ENCODE data around the gene ISM2. TPM values are rescaled to one million over a fixed set of nuclear protein-coding genes. Genes with fewer than 3 reads are reported as not detected.

Gene ISM2
- total and polyA plus RNA-seq, 9 of the 15 experiments (the other 6 are each of a cell fraction or from before 2014, with no cell fraction given), result 0.08 to 0.11 TPM; not detected in 7

DNA sequence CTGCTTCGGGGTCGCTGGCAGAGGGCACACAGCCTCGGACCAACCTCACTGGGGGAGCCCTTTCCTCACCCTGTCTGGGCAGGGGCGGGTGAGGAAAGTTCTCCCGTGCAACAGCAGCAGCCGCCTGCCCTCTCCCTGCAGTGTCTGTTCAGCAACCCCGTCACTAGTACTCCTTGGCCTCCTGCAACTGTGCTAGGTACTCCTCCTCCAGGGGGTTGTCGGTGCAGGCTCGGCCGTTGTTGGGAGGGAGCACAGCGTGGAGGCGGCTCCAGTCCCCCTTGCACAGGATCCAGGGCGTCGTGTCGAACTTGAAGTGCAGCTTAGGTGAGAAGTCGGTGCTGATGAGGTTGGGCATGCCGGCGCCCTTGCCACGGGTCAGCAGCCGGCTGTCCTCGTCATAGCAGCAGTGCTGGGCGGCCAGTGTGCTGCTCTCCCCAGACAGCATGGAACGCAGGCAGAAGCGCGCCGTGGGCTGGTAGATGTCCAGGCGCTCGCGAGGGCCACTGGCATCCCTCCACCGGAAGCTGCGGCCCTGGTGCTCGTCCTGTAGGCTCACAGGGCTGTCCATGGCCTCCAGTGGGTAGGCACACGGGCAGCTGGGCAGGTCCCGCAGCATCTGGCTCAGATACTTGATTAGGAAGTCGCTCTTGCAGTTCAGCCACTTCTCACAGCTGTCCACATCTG lies 23.0 kb downstream of the ISM2 start (continued):
- TF ChIP-seq THRAP3 (IDR thresholded peaks at IDR 0.05; ENCODE audit: borderline replicate concordance) (no peak), SIRT6 (IDR thresholded peaks at IDR 0.05; ENCODE audit: low read depth, low read length) (no peak)

- H4K20me1 ChIP-seq (replicated peaks; ENCODE audit: control insufficient read depth, insufficient read depth, low read length), result no peaks in the 10 kb centered on the region
- no peak for ATAC-seq
- no peak for TF ChIP-seq MIER1 (IDR thresholded peaks at IDR 0.05; ENCODE audit: low read depth)
- no peak for TF ChIP-seq MAFG (tag; conservative IDR thresholded peaks at IDR 0.05)
- TF ChIP-seq CHD2 (IDR thresholded peaks at IDR 0.05; ENCODE audit: low read depth, low read length), result no peak
- TF ChIP-seq, protein P1, sequence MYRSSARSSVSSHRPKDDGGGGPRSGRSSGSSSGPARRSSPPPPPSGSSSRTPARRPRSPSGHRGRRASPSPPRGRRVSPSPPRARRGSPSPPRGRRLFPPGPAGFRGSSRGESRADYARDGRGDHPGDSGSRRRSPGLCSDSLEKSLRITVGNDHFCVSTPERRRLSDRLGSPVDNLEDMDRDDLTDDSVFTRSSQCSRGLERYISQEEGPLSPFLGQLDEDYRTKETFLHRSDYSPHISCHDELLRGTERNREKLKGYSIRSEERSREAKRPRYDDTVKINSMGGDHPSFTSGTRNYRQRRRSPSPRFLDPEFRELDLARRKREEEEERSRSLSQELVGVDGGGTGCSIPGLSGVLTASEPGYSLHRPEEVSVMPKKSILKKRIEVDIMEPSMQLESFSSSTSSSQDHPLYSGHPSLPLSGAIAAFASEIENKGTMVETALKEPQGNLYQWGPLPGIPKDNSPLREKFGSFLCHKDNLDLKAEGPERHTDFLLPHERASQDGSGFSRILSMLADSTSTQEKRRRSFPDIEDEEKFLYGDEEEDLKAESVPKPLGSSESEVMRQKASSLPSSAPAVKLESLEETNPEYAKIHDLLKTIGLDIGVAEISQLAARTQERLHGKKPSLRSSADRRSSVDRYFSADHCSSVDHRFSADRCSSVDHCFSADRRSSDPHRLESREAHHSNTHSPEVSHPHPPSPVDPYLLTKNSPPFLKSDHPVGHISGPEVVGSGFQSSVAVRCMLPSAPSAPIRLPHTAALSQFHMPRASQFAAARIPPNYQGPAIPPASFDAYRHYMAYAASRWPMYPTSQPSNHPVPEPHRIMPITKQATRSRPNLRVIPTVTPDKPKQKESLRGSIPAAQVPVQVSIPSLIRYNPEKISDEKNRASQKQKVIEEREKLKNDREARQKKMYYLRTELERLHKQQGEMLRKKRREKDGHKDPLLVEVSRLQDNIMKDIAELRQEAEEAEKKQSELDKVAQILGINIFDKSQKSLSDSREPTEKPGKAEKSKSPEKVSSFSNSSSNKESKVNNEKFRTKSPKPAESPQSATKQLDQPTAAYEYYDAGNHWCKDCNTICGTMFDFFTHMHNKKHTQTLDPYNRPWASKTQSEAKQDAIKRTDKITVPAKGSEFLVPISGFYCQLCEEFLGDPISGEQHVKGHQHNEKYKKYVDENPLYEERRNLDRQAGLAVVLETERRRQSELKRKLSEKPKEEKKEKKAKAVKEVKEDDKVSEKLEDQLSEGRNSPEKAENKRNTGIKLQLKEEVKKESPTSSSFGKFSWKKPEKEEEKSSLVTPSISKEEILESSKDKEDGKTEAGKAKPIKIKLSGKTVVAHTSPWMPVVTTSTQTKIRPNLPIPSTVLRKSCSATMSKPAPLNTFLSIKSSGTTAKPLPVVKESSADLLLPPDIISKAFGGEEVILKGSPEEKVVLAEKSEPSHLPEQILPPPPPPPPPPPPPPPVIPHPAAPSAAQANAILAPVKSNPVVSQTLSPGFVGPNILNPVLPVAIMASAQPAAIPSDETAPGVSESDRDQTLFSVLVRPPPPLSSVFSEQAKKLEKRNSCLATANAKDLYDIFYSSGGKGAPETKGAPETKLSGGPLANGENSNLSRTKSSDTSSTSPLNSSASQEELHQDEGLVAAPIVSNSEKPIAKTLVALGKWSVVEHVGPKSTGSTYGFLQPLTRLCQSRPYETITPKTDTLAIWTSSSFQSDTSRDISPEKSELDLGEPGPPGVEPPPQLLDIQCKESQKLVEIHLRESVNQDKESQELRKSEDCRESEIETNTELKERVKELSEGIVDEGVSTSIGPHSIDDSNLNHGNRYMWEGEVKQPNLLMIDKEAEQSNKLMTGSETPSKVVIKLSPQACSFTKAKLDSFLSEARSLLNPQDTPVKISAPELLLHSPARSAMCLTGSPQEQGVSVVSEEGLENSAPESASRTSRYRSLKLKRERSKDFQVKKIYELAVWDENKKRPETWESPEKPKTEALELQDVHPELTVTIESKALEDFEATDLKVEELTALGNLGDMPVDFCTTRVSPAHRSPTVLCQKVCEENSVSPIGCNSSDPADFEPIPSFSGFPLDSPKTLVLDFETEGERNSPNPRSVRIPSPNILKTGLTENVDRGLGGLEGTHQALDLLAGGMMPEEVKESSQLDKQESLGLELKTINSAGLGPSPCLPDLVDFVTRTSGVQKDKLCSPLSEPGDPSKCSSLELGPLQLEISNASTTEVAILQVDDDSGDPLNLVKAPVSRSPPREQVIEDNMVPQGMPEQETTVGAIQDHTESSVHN (IDR thresholded peaks at IDR 0.05; ENCODE audit: borderline replicate concordance in 1 of 2, low read depth in 1 of 2), result no peak
- no peak for TF ChIP-seq PRMT5 (CRISPR knock-in tag; IDR thresholded peaks at IDR 0.05)
- TF ChIP-seq KLF16 (IDR thresholded peaks at IDR 0.05), result no peak
- no peak for TF ChIP-seq ZFP30 (CRISPR knock-in tag; IDR thresholded peaks at IDR 0.05; ENCODE audit: borderline replicate concordance)
- no peak for TF ChIP-seq ZNF347 (CRISPR knock-in tag; IDR thresholded peaks at IDR 0.05; ENCODE audit: low read depth)
- TF ChIP-seq MECOM (CRISPR knock-in tag; IDR thresholded peaks at IDR 0.05), result no peak
- H3K9ac ChIP-seq (ENCODE audit: insufficient read depth in 1 of 2, low read depth in 2 of 2, low read length in 2 of 2), result no peak overlapping the region
- H3K9me3 ChIP-seq (replicated peaks; ENCODE audit: control insufficient read depth, insufficient read depth, low read depth, low read length), result no peaks in the 10 kb centered on the region
- CTCF ChIA-PET (ENCODE audit: low intra/inter-chr PET ratio), result no interaction called here
- no peaks in the 10 kb centered on the region for H3K79me2 ChIP-seq (ENCODE audit: control insufficient read depth, insufficient read depth, low read length)
- H3K9me1 ChIP-seq (ENCODE audit: control insufficient read depth, insufficient read depth, low read length), result no peaks in the 10 kb centered on the region
- no peak overlapping the region for H2AFZ ChIP-seq (ENCODE audit: low read depth, low read length)
- no peak overlapping the region for H3K27ac ChIP-seq (ENCODE audit: extremely low read depth, low read depth, low read length)
- H3K36me3 ChIP-seq (ENCODE audit: control insufficient read depth, insufficient read depth, low read length), result peaks cover 1% of the 10 kb centered on the region; the same call in 1 of the 3 replicates
- peaks cover 8 to 43% of the 10 kb centered on the region in 2 experiments; a peak in 4 of 5 replicates for H3K27me3 ChIP-seq (ENCODE audit: control insufficient read depth in 2 of 2, insufficient read depth in 2 of 2, low read length in 2 of 2)
- POLR2A ChIA-PET, result interaction anchor here (1.2 to 2.0 kb wide), 3 partner anchors 8 to 16 kb away, joined by 3 to 7 read pairs (median 6); partner anchors contain the start of gene AHSA1
- 6% methylated on average over 7 of the region's 9 CpGs for WGBS (ENCODE audit: insufficient coverage, low coverage, missing lambda C conversion rate)
- DNase-seq (ENCODE audit: extremely low read depth in 1 of 4, low spot score in 3 of 4), result peak in 1 of 4 experiments; percentile 1
- no peak overlapping the region for H3K4me2 ChIP-seq (ENCODE audit: insufficient read depth, low read length)
- in situ Hi-C loops (cut with MboI), result no loop called here
- H3K4me1 ChIP-seq (replicated peaks in 1 of 2; ENCODE audit: control insufficient read depth in 2 of 2, insufficient read depth in 2 of 2, low read length in 2 of 2), result peaks cover 0 to 8% of the 10 kb centered on the region in 2 experiments; a peak in 2 of 5 replicates
- no TSS peak for BruUV-seq (replicated peaks)
- intact Hi-C loops (cut with micrococcal nuclease), result no loop called here
- FAIRE-seq, result no peak
- H3K4me3 ChIP-seq, result no peak overlapping the region
Observed at GRCh38 chr14:77474479-77475177, 24.0 kb downstream of the ISM2 start.
